Esophagus squamous epithelium (tissue), 5 donors: ENCODE results near the gene UNC5B. TPM values are rescaled to one million over a fixed set of nuclear protein-coding genes. Genes with fewer than 3 reads are reported as not detected.

Experiments used
- DNase-seq: peaks from one replicate; lab custom pipeline; 2025; lab: John Stamatoyannopoulos, UW
- H3K27ac ChIP-seq, 4 donors: fragments of 200-600 bp; sonication (generic); one replicate each; pipeline ENCODE4 v1.5.1; 2016 to 2019; ENCODE audit warnings: mild to moderate bottlenecking in 1 of 4
- H3K27me3 ChIP-seq, 4 donors: fragments of 200-600 bp; sonication (generic); 1 replicate in 3 of 4; 2 replicates in 1 of 4; pipeline versions ENCODE4 v1.5.1 to v1.6.0; 2017 to 2021; ENCODE audit warnings: antibody characterized with exemption in 1 of 4
- H3K36me3 ChIP-seq, 3 donors: fragments of 200-600 bp; sonication (generic); one replicate each; pipeline ENCODE4 v1.5.1; 2016 to 2019
- H3K4me1 ChIP-seq, 3 donors: fragments of 200-600 bp; sonication (generic); one replicate each; pipeline ENCODE4 v1.5.1; 2017 to 2019
- H3K4me3 ChIP-seq, 4 donors: fragments of 200-600 bp; sonication (generic); 1 replicate in 3 of 4; 2 replicates in 1 of 4; pipeline ENCODE4 v1.5.1; 2016 to 2019; ENCODE audit warnings: mild to moderate bottlenecking in 2 of 4, moderate library complexity in 1 of 4
- H3K9me3 ChIP-seq, 3 donors: fragments of 200-600 bp; sonication (generic); one replicate each; pipeline ENCODE4 v1.5.1; 2016 to 2019
- CTCF ChIP-seq, 6 experiments: fragments of 450-650 bp in 4 of 6; fragments of 200-600 bp in 2 of 6; sonication (generic) in 2 of 6; IDR thresholded peaks; one replicate each; pipeline ENCODE4 v1.5.1; 2016 to 2019; ENCODE audit warnings: antibody characterized with exemption in 6 of 6, mild to moderate bottlenecking in 4 of 6, moderate library complexity in 4 of 6
- POLR2A ChIP-seq, 4 donors: fragments of 450-650 bp; IDR thresholded peaks; one replicate each; pipeline ENCODE4 v1.6.1; 2017; ENCODE audit warnings: antibody characterized with exemption in 4 of 4, mild to moderate bottlenecking in 4 of 4, moderate library complexity in 3 of 4
- WGBS, 2 donors: methylation state at CpG; one replicate each; pipeline ENCODE4 v1.1.5; 2018; 5-methylcytosine and 5-hydroxymethylcytosine counted together
- intact Hi-C: fragments of 100-400 bp; cut with DNase I; formaldehyde crosslinking; loops from one replicate; pipeline ENCODE4 v1.15.0; 2022
- total RNA-seq, 4 donors: library from RNA; depleted of rRNA; stranded (reverse); fragments of >200 nt; gene quantifications; one replicate each; pipeline ENCODE4 v1.1.0, GENCODE V29; 2016
- donor health status: DM: yes; HTN: yes; CAD: no.

The UNC5B gene
- total RNA-seq, 4 donors from 2014 or later = 18.9 to 48.1 (median 28.4) TPM

GRCh38 chr10:71239946-71240795 lies 27.8 kb downstream of the UNC5B start:
- intact Hi-C loops = no loop called here
- H3K27ac ChIP-seq = peak overlapping the region in 1 of 4 donors; percentile 88
- H3K36me3 ChIP-seq = no peaks in the 10 kb centered on the region
- DNase-seq = no peak
- H3K4me3 ChIP-seq = no peak overlapping the region
- H3K9me3 ChIP-seq = no peaks in the 10 kb centered on the region
- 80 to 81% methylated on average over 16 to 18 of the region's 22 CpGs for WGBS, 2 donors
- TF ChIP-seq CTCF (IDR thresholded peaks at IDR 0.05) = no peak
- TF ChIP-seq POLR2A (IDR thresholded peaks at IDR 0.05) = no peak
- peaks cover 32 to 80% (median 33%) of the 10 kb centered on the region in 3 donors for H3K4me1 ChIP-seq
- H3K27me3 ChIP-seq = no peaks in the 10 kb centered on the region

GRCh38 chr10:71241114-71241829 lies 28.9 kb downstream of the UNC5B start:
- Histone ChIP-seq H3K9me3 (no peaks in the 10 kb centered on the region), H3K27ac (peak overlapping the region in 2 of 4 donors; percentile 38 to 88), H3K36me3 (no peaks in the 10 kb centered on the region), H3K4me1 (peaks cover 43 to 82% (median 44%) of the 10 kb centered on the region in 3 donors), H3K4me3 (no peak overlapping the region), H3K27me3 (no peaks in the 10 kb centered on the region)
- intact Hi-C loops = no loop called here
- TF ChIP-seq POLR2A (IDR thresholded peaks at IDR 0.05) = no peak
- TF ChIP-seq CTCF (IDR thresholded peaks at IDR 0.05) = no peak
- no peak for DNase-seq
- 46 to 63% methylated on average over 6 of the region's 11 CpGs for WGBS, 2 donors

GRCh38 chr10:71241830-71242621 lies 29.7 kb downstream of the UNC5B start:
- TF ChIP-seq POLR2A (IDR thresholded peaks at IDR 0.05) = no peak
- Histone ChIP-seq H3K27me3 (no peaks in the 10 kb centered on the region), H3K27ac (peak overlapping the region in 3 of 4 donors; percentile 38 to 88 (median 85)), H3K4me1 (peaks cover 49 to 89% (median 51%) of the 10 kb centered on the region in 3 donors), H3K4me3 (no peak overlapping the region), H3K9me3 (no peaks in the 10 kb centered on the region), H3K36me3 (no peaks in the 10 kb centered on the region)
- no peak for DNase-seq
- intact Hi-C loops = no loop called here
- WGBS, 2 donors = 44 to 68% methylated on average over 5 to 9 of the region's 12 CpGs

GRCh38 chr10:71242622-71243009 lies 30.2 kb downstream of the UNC5B start:
- Histone ChIP-seq H3K27me3 (no peaks in the 10 kb centered on the region), H3K4me3 (no peak overlapping the region), H3K36me3 (no peaks in the 10 kb centered on the region), H3K9me3 (no peaks in the 10 kb centered on the region), H3K27ac (peak overlapping the region in 3 of 4 donors; percentile 85 to 90 (median 88)), H3K4me1 (peaks cover 55 to 95% (median 56%) of the 10 kb centered on the region in 3 donors)
- TF ChIP-seq POLR2A (IDR thresholded peaks at IDR 0.05) (no peak), CTCF (IDR thresholded peaks at IDR 0.05) (no peak)
- WGBS, 2 donors = 80 to 96% methylated on average over 1 to 4 of the region's 13 CpGs
- intact Hi-C loops = no loop called here
- no peak for DNase-seq

- intact Hi-C loops = no loop called here
- Histone ChIP-seq H3K4me3 (no peak overlapping the region), H3K9me3 (no peaks in the 10 kb centered on the region), H3K27me3 (no peaks in the 10 kb centered on the region), H3K36me3 (no peaks in the 10 kb centered on the region), H3K27ac (peak overlapping the region; percentile 85 to 90 (median 87)), H3K4me1 (peaks cover 61 to 100% (median 64%) of the 10 kb centered on the region in 3 donors)
- no peak for DNase-seq
- WGBS, 2 donors = 26 to 34% methylated on average over 4 to 5 of the region's 6 CpGs
- TF ChIP-seq POLR2A (IDR thresholded peaks at IDR 0.05) = no peak
- TF ChIP-seq CTCF (IDR thresholded peaks at IDR 0.05) = no peak
Observed at GRCh38 chr10:71243756-71244395, 31.5 kb downstream of the UNC5B start.
